Neuron (in vitro differentiated cells): ENCODE measurements around the gene SLC1A7.
"Not testable (repeated sequence)": the region's sequence is repeated elsewhere in the genome, so short reads cannot be mapped to it uniquely, and the experiment has no call there.

Source experiments
- H2AFZ ChIP-seq: one replicate; pipeline ENCODE4 v1.6.1; 2013; ENCODE audit warnings: low read depth, mild to moderate bottlenecking, inconsistent platforms, low read length, moderate library complexity
- H3K27me3 ChIP-seq: one replicate; pipeline ENCODE4 v1.6.1; 2013; ENCODE audit warnings: low read length; ENCODE audit not compliant: insufficient read depth
- H3K36me3 ChIP-seq: one replicate; pipeline ENCODE4 v1.6.1; 2013; ENCODE audit warnings: low read length; ENCODE audit not compliant: insufficient read depth
- H3K4me1 ChIP-seq: one replicate; pipeline ENCODE4 v1.6.1; 2013; ENCODE audit warnings: low read length; ENCODE audit not compliant: insufficient read depth
- H3K4me3 ChIP-seq: 2 replicates; pipeline ENCODE4 v1.5.1; 2013; ENCODE audit warnings: mild to moderate bottlenecking, low read length, moderate library complexity
- H3K9me3 ChIP-seq: one replicate; pipeline ENCODE4 v1.6.1; 2013; ENCODE audit warnings: low read length

Gene SLC1A7

DNA sequence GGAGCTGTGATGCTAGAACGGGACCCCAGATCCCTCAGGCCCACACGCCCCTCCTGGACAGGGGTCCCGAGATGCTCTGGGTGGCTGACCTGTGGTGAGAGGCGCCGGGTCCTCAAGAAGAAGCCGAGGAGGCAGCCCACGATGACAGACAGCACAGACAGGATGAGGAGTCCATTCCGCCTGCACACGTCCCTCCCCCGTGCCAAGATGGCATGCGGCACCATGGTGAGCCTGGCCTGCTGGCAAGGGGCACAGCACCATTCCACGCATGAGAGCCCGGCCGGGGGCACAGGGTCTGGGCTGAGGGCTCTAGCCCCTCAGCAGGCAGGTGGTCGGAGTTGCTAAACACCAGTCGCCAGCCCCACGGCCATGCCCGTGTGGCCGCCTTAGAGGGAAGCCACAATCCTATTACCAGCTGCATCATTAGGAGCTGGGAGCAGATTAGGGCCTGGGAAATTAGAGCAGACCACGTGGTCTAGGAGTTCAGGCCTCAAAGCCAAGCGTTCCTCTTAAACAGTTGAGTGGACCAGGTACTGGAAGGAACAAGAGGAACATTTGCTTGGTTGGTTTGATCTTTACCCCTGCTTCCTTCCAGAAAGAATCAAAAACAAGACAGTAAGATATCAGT lies at the start of gene SLC1A7:
SLC1A7 (minus strand) TSS at position 413 of the 628 bp plus-strand sequence; CDS start at position 224, 189 bp downstream.
- Histone ChIP-seq H3K9me3 (peaks cover 6% of the 10 kb centered on the region), H2AFZ (no peak within 1 kb of the TSS), H3K36me3 (no peaks in the 10 kb centered on the region), H3K4me1 (no peaks in the 10 kb centered on the region), H3K27me3 (peaks cover 16% of the 10 kb centered on the region), H3K4me3 (no peak within 1 kb of the TSS)

- no peaks in the 10 kb centered on the region for H3K9me3 ChIP-seq
- H3K4me3 ChIP-seq, result no peak overlapping the region
- H3K4me1 ChIP-seq, result no peaks in the 10 kb centered on the region
- no peaks in the 10 kb centered on the region for H3K36me3 ChIP-seq
- no peak overlapping the region for H2AFZ ChIP-seq
- H3K27me3 ChIP-seq, result peaks cover 3% of the 10 kb centered on the region
These were observed 47.8 kb upstream of the SLC1A7 start for GRCh38 chr1:53190210-53190611.

GRCh38 chr1:53189061-53189460 lies 46.6 kb upstream of the SLC1A7 start:
- Histone ChIP-seq H3K27me3 (peaks cover 3% of the 10 kb centered on the region), H3K4me3 (no peak overlapping the region), H3K4me1 (no peaks in the 10 kb centered on the region), H3K36me3 (no peaks in the 10 kb centered on the region), H2AFZ (no peak overlapping the region), H3K9me3 (no peaks in the 10 kb centered on the region)

GRCh38 chr1:53188099-53188498 lies 45.7 kb upstream of the SLC1A7 start:
- Histone ChIP-seq H3K36me3 (no peaks in the 10 kb centered on the region), H3K27me3 (peaks cover 3% of the 10 kb centered on the region), H3K4me1 (no peaks in the 10 kb centered on the region), H2AFZ (no peak overlapping the region), H3K4me3 (no peak overlapping the region), H3K9me3 (no peaks in the 10 kb centered on the region)

DNA sequence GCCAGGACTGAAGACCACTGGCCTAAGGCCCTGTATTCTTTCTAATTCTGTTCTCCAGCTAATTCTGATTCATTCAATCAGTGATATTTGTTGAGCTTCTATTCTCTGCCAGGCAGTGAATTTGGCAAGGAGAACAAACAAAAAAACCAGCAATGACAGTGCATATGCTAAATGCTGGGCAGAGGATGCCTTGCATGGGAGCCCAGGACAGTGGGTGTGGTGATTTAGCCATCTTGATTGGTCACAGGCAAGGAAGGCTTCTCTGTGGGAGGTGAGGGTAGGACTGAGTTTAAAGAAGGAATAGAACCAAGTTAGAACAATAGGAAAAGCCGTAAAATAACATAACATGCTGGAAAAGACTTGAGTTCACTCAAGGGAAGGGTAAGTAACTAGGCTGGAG lies 45.0 kb upstream of the SLC1A7 start:
- Histone ChIP-seq H3K27me3 (peaks cover 7% of the 10 kb centered on the region), H3K36me3 (no peaks in the 10 kb centered on the region), H3K9me3 (no peaks in the 10 kb centered on the region), H3K4me3 (no peak overlapping the region), H3K4me1 (no peaks in the 10 kb centered on the region), H2AFZ (no peak overlapping the region)

DNA sequence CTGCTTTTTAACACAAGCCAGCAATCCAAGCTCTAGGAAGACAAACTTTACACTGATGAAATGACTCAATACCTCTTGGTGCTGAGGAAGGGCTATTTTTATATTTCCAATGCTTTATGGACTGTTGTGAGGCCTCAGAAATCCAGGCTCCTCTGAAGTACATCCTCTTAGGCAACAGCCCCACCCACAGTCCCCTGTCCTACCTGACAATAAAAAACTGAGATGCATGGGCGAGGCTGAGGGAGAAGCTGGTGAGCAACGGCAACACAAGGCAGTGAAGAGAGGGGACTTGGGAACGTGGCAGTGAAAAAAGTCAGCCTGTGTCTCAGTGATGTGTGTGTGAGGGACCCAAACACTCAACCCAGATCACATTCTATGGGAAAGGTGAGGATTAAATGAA lies 44.1 kb upstream of the SLC1A7 start:
- Histone ChIP-seq H3K4me3 (no peak overlapping the region), H3K4me1 (no peaks in the 10 kb centered on the region), H3K27me3 (peaks cover 7% of the 10 kb centered on the region), H3K9me3 (no peaks in the 10 kb centered on the region), H3K36me3 (no peaks in the 10 kb centered on the region), H2AFZ (no peak overlapping the region)

- not testable (repeated sequence) for H3K9me3 ChIP-seq, H3K27me3 ChIP-seq, H3K4me3 ChIP-seq, H3K36me3 ChIP-seq, H2AFZ ChIP-seq, H3K4me1 ChIP-seq
These were observed 43.5 kb upstream of the SLC1A7 start for GRCh38 chr1:53185955-53186297.

GRCh38 chr1:53183095-53183990 lies 40.9 kb upstream of the SLC1A7 start:
- Histone ChIP-seq H3K9me3 (no peaks in the 10 kb centered on the region), H3K36me3 (no peaks in the 10 kb centered on the region), H3K4me3 (no peak overlapping the region), H2AFZ (no peak overlapping the region), H3K27me3 (peaks cover 13% of the 10 kb centered on the region), H3K4me1 (no peaks in the 10 kb centered on the region)

- Histone ChIP-seq H3K9me3 (no peaks in the 10 kb centered on the region), H3K4me1 (no peaks in the 10 kb centered on the region), H2AFZ (no peak overlapping the region), H3K36me3 (no peaks in the 10 kb centered on the region), H3K4me3 (no peak overlapping the region), H3K27me3 (peaks cover 13% of the 10 kb centered on the region)
These were observed 40.3 kb upstream of the SLC1A7 start for GRCh38 chr1:53182716-53183094.

DNA sequence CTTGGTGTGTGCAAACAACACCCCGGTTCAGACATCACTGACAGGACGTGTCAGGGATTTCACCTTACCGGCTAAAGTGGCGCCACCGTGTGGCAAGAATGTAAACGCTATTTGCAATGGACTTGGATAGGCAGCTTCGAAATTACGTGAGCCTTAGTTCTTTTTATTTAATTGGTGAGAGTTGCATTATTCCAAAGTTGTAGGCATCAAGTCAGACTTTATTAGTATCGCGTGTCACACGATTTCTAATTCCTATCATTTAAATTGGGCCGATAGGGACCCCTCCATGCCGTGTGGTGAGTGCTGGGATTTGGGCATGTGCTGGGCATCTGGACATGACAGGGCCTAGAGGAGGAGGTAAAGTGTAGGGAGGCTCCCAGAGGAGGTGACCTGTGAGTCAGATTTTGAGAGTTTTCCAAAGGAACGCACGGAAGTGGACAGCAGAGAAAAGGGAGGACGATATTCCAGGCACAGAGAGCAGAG lies 39.7 kb upstream of the SLC1A7 start:
- Histone ChIP-seq H3K27me3 (peaks cover 13% of the 10 kb centered on the region), H3K9me3 (no peaks in the 10 kb centered on the region), H3K4me1 (no peaks in the 10 kb centered on the region), H3K36me3 (no peaks in the 10 kb centered on the region), H3K4me3 (no peak overlapping the region), H2AFZ (no peak overlapping the region)

DNA sequence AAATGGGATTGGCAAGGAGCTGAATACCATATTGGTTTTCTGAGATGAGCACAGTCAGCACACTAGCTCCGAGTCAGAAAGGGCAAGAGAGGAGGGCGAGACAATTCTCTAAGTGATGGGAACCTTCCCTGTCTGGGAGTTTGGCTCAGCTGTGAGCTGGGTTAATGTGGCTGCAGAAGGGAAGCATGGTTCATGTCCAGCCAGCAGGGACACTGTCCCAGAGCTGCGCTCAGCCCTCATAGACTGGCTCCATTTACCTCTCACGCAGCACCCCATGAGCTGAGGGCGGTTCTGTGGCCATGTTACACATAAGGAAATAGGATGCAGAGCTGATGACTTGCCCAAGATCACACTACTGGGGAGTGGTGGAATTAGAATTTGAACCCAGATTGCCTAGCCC lies 38.5 kb upstream of the SLC1A7 start:
- no peaks in the 10 kb centered on the region for H3K36me3 ChIP-seq
- H3K4me3 ChIP-seq, result no peak overlapping the region
- no peak overlapping the region for H2AFZ ChIP-seq
- H3K4me1 ChIP-seq, result no peaks in the 10 kb centered on the region
- H3K9me3 ChIP-seq, result no peaks in the 10 kb centered on the region
- H3K27me3 ChIP-seq, result peaks cover 15% of the 10 kb centered on the region

DNA sequence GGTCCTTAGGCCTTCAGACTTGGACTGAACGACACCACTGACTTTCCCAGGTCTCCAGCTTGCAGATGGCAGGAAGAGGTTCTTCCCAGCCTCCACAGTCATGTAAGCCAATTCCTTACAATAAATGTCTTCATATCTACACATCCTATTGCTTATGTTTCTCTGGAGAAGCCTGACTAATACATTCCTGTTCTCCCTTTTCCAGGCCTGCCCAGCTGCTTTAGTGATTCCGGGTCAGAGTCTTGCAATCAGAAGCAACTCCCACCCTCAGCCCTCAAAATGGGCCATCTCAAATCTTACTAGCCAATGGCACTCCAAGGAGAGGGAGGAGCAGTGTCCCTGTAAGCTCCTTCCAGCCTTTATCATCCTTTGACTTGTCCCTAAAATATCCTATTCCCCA lies 37.8 kb upstream of the SLC1A7 start:
- H3K36me3 ChIP-seq, result no peaks in the 10 kb centered on the region
- H3K9me3 ChIP-seq, result no peaks in the 10 kb centered on the region
- no peak overlapping the region for H2AFZ ChIP-seq
- no peak overlapping the region for H3K4me3 ChIP-seq
- H3K4me1 ChIP-seq, result no peaks in the 10 kb centered on the region
- peaks cover 18% of the 10 kb centered on the region for H3K27me3 ChIP-seq

DNA sequence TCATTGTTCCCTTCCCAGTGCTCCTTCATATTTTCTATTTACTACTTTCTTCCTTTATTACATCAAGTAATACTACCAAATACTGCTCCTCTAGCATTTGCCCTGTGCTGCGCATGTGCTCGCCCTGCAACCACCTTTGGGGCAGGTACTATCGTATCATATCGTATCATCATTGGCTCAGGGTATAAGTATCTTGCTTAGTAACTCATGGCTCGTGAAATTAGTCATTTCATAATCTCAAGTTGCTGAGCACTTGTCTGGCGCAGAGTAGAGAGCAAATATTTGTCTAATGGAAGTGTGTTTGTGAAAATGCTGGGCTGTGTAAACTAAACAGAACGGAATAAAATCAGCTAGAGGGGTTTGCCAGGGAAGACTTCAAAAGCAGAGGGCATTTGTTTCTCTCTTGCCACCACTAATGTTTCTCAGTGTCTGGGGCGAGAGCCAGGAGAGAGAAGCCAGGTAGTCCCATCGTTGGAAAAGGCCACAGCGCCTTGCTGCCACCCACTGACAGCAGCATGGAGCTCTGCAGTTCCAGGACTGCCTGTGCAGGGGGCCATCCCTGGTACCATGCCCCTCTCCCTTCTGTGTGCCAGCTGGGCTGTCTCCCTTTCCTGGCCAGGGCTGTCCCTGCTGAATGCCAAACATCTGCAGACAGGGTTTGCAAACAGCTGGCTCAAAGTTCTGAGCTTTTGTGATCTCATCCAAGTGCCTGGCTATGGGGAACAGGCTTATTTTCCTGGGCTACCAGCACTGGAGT lies 34.2 kb upstream of the SLC1A7 start:
- Histone ChIP-seq H3K36me3 (no peaks in the 10 kb centered on the region), H3K4me1 (no peaks in the 10 kb centered on the region), H2AFZ (no peak overlapping the region), H3K9me3 (no peaks in the 10 kb centered on the region), H3K4me3 (no peak overlapping the region), H3K27me3 (peaks cover 15% of the 10 kb centered on the region)
